Measurements from ENCODE around the gene PMF1.
"Not testable (repeated sequence)": the region's sequence is repeated elsewhere in the genome, so short reads cannot be mapped to it uniquely, and the experiment has no call there.

Gene PMF1

GRCh38 chr1:156211243-156211642 is 1.6 kb upstream of the PMF1 start:
- no peaks in the 10 kb centered on the region for H3K9me3 ChIP-seq (ENCODE audit: low read depth, low read length)
- TF ChIP-seq FOXP2 (optimal IDR thresholded peaks at IDR 0.05; ENCODE audit: control extremely low read depth, extremely low read length, insufficient read depth) (no peak), EZH2 (IDR thresholded peaks at IDR 0.05) (no peak), POLR2AphosphoS5 (IDR thresholded peaks at IDR 0.05; ENCODE audit: borderline replicate concordance, low read depth, low read length) (no peak)
- H3K9ac ChIP-seq (ENCODE audit: insufficient read length), result no peak overlapping the region
- no peak overlapping the region for H3K27ac ChIP-seq
- no peak for DNase-seq (ENCODE audit: low read depth, low spot score)
- peaks cover 8% of the 10 kb centered on the region for H3K36me3 ChIP-seq (ENCODE audit: insufficient read depth, low read length)
- H3K4me3 ChIP-seq, result no peak overlapping the region

- Histone ChIP-seq H3K27ac (peak overlapping the region; percentile 94), H3K9ac (ENCODE audit: insufficient read length) (peak overlapping the region; percentile 92), H3K9me3 (ENCODE audit: low read depth, low read length) (no peaks in the 10 kb centered on the region), H3K36me3 (ENCODE audit: insufficient read depth, low read length) (peaks cover 8% of the 10 kb centered on the region), H3K4me3 (peak overlapping the region; percentile 81)
- no peak for TF ChIP-seq POLR2AphosphoS5 (IDR thresholded peaks at IDR 0.05; ENCODE audit: borderline replicate concordance, low read depth, low read length)
- no peak for DNase-seq (ENCODE audit: low read depth, low spot score)
Observed at GRCh38 chr1:156212130-156212529, 677 bp upstream of the PMF1 start.

- H3K36me3 ChIP-seq (ENCODE audit: insufficient read depth, low read length), result peaks cover 8% of the 10 kb centered on the region
- peak overlapping the region; percentile 94 for H3K27ac ChIP-seq
Observed at GRCh38 chr1:156213644-156213966, 798 bp downstream of the PMF1 start.

GRCh38 chr1:156214024-156214748 is 1.4 kb downstream of the PMF1 start:
- H3K9me3 ChIP-seq (ENCODE audit: low read depth, low read length), result no peaks in the 10 kb centered on the region
- H3K27ac ChIP-seq, result no peak overlapping the region
- DNase-seq (ENCODE audit: low read depth, low spot score), result no peak
- peaks cover 8% of the 10 kb centered on the region for H3K36me3 ChIP-seq (ENCODE audit: insufficient read depth, low read length)
- H3K4me3 ChIP-seq, result peak overlapping the region; percentile 81
- TF ChIP-seq FOXP2 (optimal IDR thresholded peaks at IDR 0.05; ENCODE audit: control extremely low read depth, extremely low read length, insufficient read depth), result no peak
- TF ChIP-seq POLR2AphosphoS5 (IDR thresholded peaks at IDR 0.05; ENCODE audit: borderline replicate concordance, low read depth, low read length), result no peak
- no peak for TF ChIP-seq EZH2 (IDR thresholded peaks at IDR 0.05)
- peak overlapping the region; percentile 92 for H3K9ac ChIP-seq (ENCODE audit: insufficient read length)

More at GRCh38 chr1:156213644-156213966, 798 bp downstream of the PMF1 start:
- DNase-seq (ENCODE audit: low read depth, low spot score), result no peak
- peak overlapping the region; percentile 92 for H3K9ac ChIP-seq (ENCODE audit: insufficient read length)
- H3K4me3 ChIP-seq, result peak overlapping the region; percentile 81
- TF ChIP-seq FOXP2 (optimal IDR thresholded peaks at IDR 0.05; ENCODE audit: control extremely low read depth, extremely low read length, insufficient read depth), result no peak
- no peak for TF ChIP-seq POLR2AphosphoS5 (IDR thresholded peaks at IDR 0.05; ENCODE audit: borderline replicate concordance, low read depth, low read length)
- no peak for TF ChIP-seq EZH2 (IDR thresholded peaks at IDR 0.05)
- no peaks in the 10 kb centered on the region for H3K9me3 ChIP-seq (ENCODE audit: low read depth, low read length)

GRCh38 chr1:156216361-156217086 is 3.7 kb downstream of the PMF1 start:
- not testable (repeated sequence) for H3K27ac ChIP-seq; DNase-seq (ENCODE audit: low read depth, low spot score); H3K9ac ChIP-seq (ENCODE audit: insufficient read length); H3K9me3 ChIP-seq (ENCODE audit: low read depth, low read length); H3K4me3 ChIP-seq
- H3K36me3 ChIP-seq (ENCODE audit: insufficient read depth, low read length), result peaks cover 16% of the 10 kb centered on the region

- Histone ChIP-seq H3K36me3 (ENCODE audit: insufficient read depth, low read length) (peaks cover 23% of the 10 kb centered on the region), H3K4me3 (no peak overlapping the region), H3K27ac (no peak overlapping the region), H3K9ac (ENCODE audit: insufficient read length) (no peak overlapping the region), H3K9me3 (ENCODE audit: low read depth, low read length) (no peaks in the 10 kb centered on the region)
- TF ChIP-seq FOXP2 (optimal IDR thresholded peaks at IDR 0.05; ENCODE audit: control extremely low read depth, extremely low read length, insufficient read depth), result no peak
- DNase-seq (ENCODE audit: low read depth, low spot score), result no peak
Observed at GRCh38 chr1:156217871-156218270, 5.1 kb downstream of the PMF1 start.

GRCh38 chr1:156220226-156220625 is 7.4 kb downstream of the PMF1 start:
- H3K27ac ChIP-seq, result no peak overlapping the region
- no peak for TF ChIP-seq FOXP2 (optimal IDR thresholded peaks at IDR 0.05; ENCODE audit: control extremely low read depth, extremely low read length, insufficient read depth)
- TF ChIP-seq EZH2 (IDR thresholded peaks at IDR 0.05), result no peak
- no peak for TF ChIP-seq POLR2AphosphoS5 (IDR thresholded peaks at IDR 0.05; ENCODE audit: borderline replicate concordance, low read depth, low read length)
- peaks cover 20% of the 10 kb centered on the region; the same call in 1 of the 2 replicates for H3K36me3 ChIP-seq (ENCODE audit: insufficient read depth, low read length)
- DNase-seq (ENCODE audit: low read depth, low spot score), result no peak
- H3K9me3 ChIP-seq (ENCODE audit: low read depth, low read length), result no peaks in the 10 kb centered on the region
- no peak overlapping the region for H3K4me3 ChIP-seq
- H3K9ac ChIP-seq (ENCODE audit: insufficient read length), result no peak overlapping the region

GRCh38 chr1:156221986-156222692 is 9.3 kb downstream of the PMF1 start:
- no peaks in the 10 kb centered on the region for H3K9me3 ChIP-seq (ENCODE audit: low read depth, low read length)
- H3K36me3 ChIP-seq (ENCODE audit: insufficient read depth, low read length), result peaks cover 27% of the 10 kb centered on the region
- no peak overlapping the region for H3K9ac ChIP-seq (ENCODE audit: insufficient read length)
- H3K27ac ChIP-seq, result no peak overlapping the region
- no peak for TF ChIP-seq POLR2AphosphoS5 (IDR thresholded peaks at IDR 0.05; ENCODE audit: borderline replicate concordance, low read depth, low read length)
- no peak for TF ChIP-seq EZH2 (IDR thresholded peaks at IDR 0.05)
- TF ChIP-seq FOXP2 (optimal IDR thresholded peaks at IDR 0.05; ENCODE audit: control extremely low read depth, extremely low read length, insufficient read depth), result no peak
- DNase-seq (ENCODE audit: low read depth, low spot score), result no peak
- no peak overlapping the region for H3K4me3 ChIP-seq
